ENCODE data around the gene SPECC1L.

GRCh38 chr22:24350627-24351026 lies 80.0 kb downstream of the SPECC1L start:
- TF ChIP-seq POLR2A (IDR thresholded peaks at IDR 0.05; ENCODE audit: low read length) (no peak), GATA1 (IDR thresholded peaks at IDR 0.05; ENCODE audit: low read depth, low read length) (no peak)
